ENCODE measurements around the gene SNX8.

SNX8 gene

GRCh38 chr7:2249744-2250323 lies 64.4 kb downstream of the SNX8 start:
- ATAC-seq (ENCODE audit: low read depth) = no peak

GRCh38 chr7:2248984-2249694 lies 65.1 kb downstream of the SNX8 start:
- Histone ChIP-seq H3K4me3 (ENCODE audit: severe bottlenecking) (no peak overlapping the region), H3K27ac (ENCODE audit: poor library complexity, severe bottlenecking) (peak overlapping the region; percentile 68), H3K9me3 (ENCODE audit: severe bottlenecking) (no peaks in the 10 kb centered on the region), H3K4me1 (ENCODE audit: insufficient read depth, poor library complexity, severe bottlenecking) (peaks cover 9% of the 10 kb centered on the region), H3K27me3 (ENCODE audit: insufficient read depth, poor library complexity, severe bottlenecking) (no peaks in the 10 kb centered on the region), H3K36me3 (ENCODE audit: low read depth) (no peaks in the 10 kb centered on the region)
- peak; percentile 33 for TF ChIP-seq CTCF (IDR thresholded peaks at IDR 0.05; ENCODE audit: poor library complexity, severe bottlenecking)
- DNase-seq (ENCODE audit: low spot score) = peak; percentile 77
- ATAC-seq (ENCODE audit: low read depth) = peak; percentile 81

More at GRCh38 chr7:2249744-2250323, 64.4 kb downstream of the SNX8 start:
- H3K27me3 ChIP-seq (ENCODE audit: insufficient read depth, poor library complexity, severe bottlenecking) = no peaks in the 10 kb centered on the region
- peak; percentile 64 for DNase-seq (ENCODE audit: low spot score)
- no peaks in the 10 kb centered on the region for H3K9me3 ChIP-seq (ENCODE audit: severe bottlenecking)
- H3K27ac ChIP-seq (ENCODE audit: poor library complexity, severe bottlenecking) = peak overlapping the region; percentile 68
- H3K4me3 ChIP-seq (ENCODE audit: severe bottlenecking) = no peak overlapping the region
- peaks cover 9% of the 10 kb centered on the region for H3K4me1 ChIP-seq (ENCODE audit: insufficient read depth, poor library complexity, severe bottlenecking)
- H3K36me3 ChIP-seq (ENCODE audit: low read depth) = no peaks in the 10 kb centered on the region
- TF ChIP-seq CTCF (IDR thresholded peaks at IDR 0.05; ENCODE audit: poor library complexity, severe bottlenecking) = no peak

GRCh38 chr7:2247141-2247995 lies 66.9 kb downstream of the SNX8 start:
- H3K27me3 ChIP-seq (ENCODE audit: insufficient read depth, poor library complexity, severe bottlenecking) = no peaks in the 10 kb centered on the region
- no peak overlapping the region for H3K27ac ChIP-seq (ENCODE audit: poor library complexity, severe bottlenecking)
- peak; percentile 45 for DNase-seq (ENCODE audit: low spot score)
- peaks cover 9% of the 10 kb centered on the region for H3K4me1 ChIP-seq (ENCODE audit: insufficient read depth, poor library complexity, severe bottlenecking)
- no peak overlapping the region for H3K4me3 ChIP-seq (ENCODE audit: severe bottlenecking)
- no peaks in the 10 kb centered on the region for H3K36me3 ChIP-seq (ENCODE audit: low read depth)
- no peak for ATAC-seq (ENCODE audit: low read depth)
- no peaks in the 10 kb centered on the region for H3K9me3 ChIP-seq (ENCODE audit: severe bottlenecking)
- TF ChIP-seq CTCF (IDR thresholded peaks at IDR 0.05; ENCODE audit: poor library complexity, severe bottlenecking) = peak; percentile 26

- no peaks in the 10 kb centered on the region for H3K27me3 ChIP-seq (ENCODE audit: insufficient read depth, poor library complexity, severe bottlenecking)
- no peak for TF ChIP-seq CTCF (IDR thresholded peaks at IDR 0.05; ENCODE audit: poor library complexity, severe bottlenecking)
- no peaks in the 10 kb centered on the region for H3K36me3 ChIP-seq (ENCODE audit: low read depth)
- no peaks in the 10 kb centered on the region for H3K9me3 ChIP-seq (ENCODE audit: severe bottlenecking)
- DNase-seq (ENCODE audit: low spot score) (no peak), ATAC-seq (ENCODE audit: low read depth) (no peak)
- peaks cover 9% of the 10 kb centered on the region for H3K4me1 ChIP-seq (ENCODE audit: insufficient read depth, poor library complexity, severe bottlenecking)
- H3K27ac ChIP-seq (ENCODE audit: poor library complexity, severe bottlenecking) = no peak overlapping the region
- H3K4me3 ChIP-seq (ENCODE audit: severe bottlenecking) = no peak overlapping the region
Measured at GRCh38 chr7:2245883-2246675, 68.2 kb downstream of the SNX8 start.

All from RWPE2 (cell line).